Neural progenitor cell (in vitro differentiated cells): Measurements from ENCODE around the gene OAS2. TPM values are rescaled to one million over a fixed set of nuclear protein-coding genes. Genes with fewer than 3 reads are reported as not detected.

Experiments
- DNase-seq: peaks from one replicate; pipeline ENCODE4 v3.0.0-alpha.2; 2016; ENCODE audit warnings: low spot score
- H2AFZ ChIP-seq: fragments of 200-600 bp; sonication (generic); replicated peaks from 2 replicates; pipeline ENCODE4 v1.6.1; 2016; ENCODE audit warnings: antibody characterized with exemption
- H3F3A ChIP-seq: fragments of 200-600 bp; sonication (generic); 2 replicates; pipeline ENCODE4 v1.6.1; 2016; ENCODE audit warnings: antibody characterized with exemption, low read depth
- H3K27ac ChIP-seq: fragments of 200-600 bp; sonication (generic); 2 replicates; pipeline ENCODE4 v1.5.1; 2016; ENCODE audit warnings: mild to moderate bottlenecking
- H3K27me3 ChIP-seq: fragments of 200-600 bp; sonication (generic); 2 replicates; pipeline ENCODE4 v1.6.1; 2016; ENCODE audit warnings: mild to moderate bottlenecking, moderate library complexity
- H3K36me3 ChIP-seq: fragments of 200-600 bp; sonication (generic); 2 replicates; pipeline ENCODE4 v1.5.1; 2016
- H3K4me1 ChIP-seq: fragments of 200-600 bp; sonication (generic); 2 replicates; pipeline ENCODE4 v1.6.1; 2016; ENCODE audit warnings: mixed run types
- H3K4me2 ChIP-seq: fragments of 200-600 bp; sonication (generic); 2 replicates; pipeline ENCODE4 v1.6.1; 2016
- H3K4me3 ChIP-seq: fragments of 200-600 bp; sonication (generic); 2 replicates; pipeline ENCODE4 v1.5.1; 2016
- H3K79me2 ChIP-seq: fragments of 200-600 bp; sonication (generic); 2 replicates; pipeline ENCODE4 v1.6.1; 2016; ENCODE audit warnings: low read depth
- H3K9ac ChIP-seq: fragments of 200-600 bp; sonication (generic); 2 replicates; pipeline ENCODE4 v1.6.1; 2016
- H3K9me3 ChIP-seq: fragments of 200-600 bp; sonication (generic); 2 replicates; pipeline ENCODE4 v1.5.1; 2016; ENCODE audit warnings: low read depth
- H4K20me1 ChIP-seq: fragments of 200-600 bp; sonication (generic); 2 replicates; pipeline ENCODE4 v1.6.1; 2016; ENCODE audit warnings: low read depth
- H3K27ac Mint-ChIP-seq: 3 replicates; pipeline ENCODE4 v1.8.0; 2021; ENCODE audit warnings: mixed read lengths
- H3K27me3 Mint-ChIP-seq: 2 replicates; pipeline ENCODE4 v1.8.0; 2022; ENCODE audit warnings: low read depth, mild to moderate bottlenecking, inconsistent platforms, moderate library complexity, mixed read lengths; ENCODE audit not compliant: insufficient read depth
- H3K36me3 Mint-ChIP-seq: 3 replicates; pipeline ENCODE4 v1.8.0; 2021; ENCODE audit warnings: mixed read lengths
- H3K4me1 Mint-ChIP-seq: 3 replicates; pipeline ENCODE4 v1.8.0; 2021; ENCODE audit warnings: mixed read lengths
- H3K4me3 Mint-ChIP-seq: 3 replicates; pipeline ENCODE4 v1.8.0; 2021; ENCODE audit warnings: mild to moderate bottlenecking, moderate library complexity, mixed read lengths
- H3K9me3 Mint-ChIP-seq: 3 replicates; pipeline ENCODE4 v1.8.0; 2020; ENCODE audit warnings: mixed read lengths
- EZH2 ChIP-seq: fragments of 200-600 bp; sonication (generic); IDR thresholded peaks from 2 replicates; pipeline ENCODE4 v1.6.1; 2017; ENCODE audit warnings: antibody characterized with exemption, mild to moderate bottlenecking, moderate library complexity
- EZH2phosphoT487 ChIP-seq: fragments of 200-600 bp; sonication (generic); IDR thresholded peaks from 2 replicates; pipeline ENCODE4 v1.6.1; 2017; ENCODE audit warnings: antibody characterized with exemption
- total RNA-seq: library from RNA; depleted of rRNA; stranded (reverse); fragments of >200 nt; gene quantifications from 2 replicates; pipeline ENCODE4 v1.2.3, GENCODE V29; 2015; ENCODE audit warnings: low replicate concordance
- TF ChIP-seq, protein P1 (sequence below): fragments of 200-600 bp; sonication (generic); IDR thresholded peaks from 2 replicates; pipeline ENCODE4 v1.5.1; 2017; ENCODE audit warnings: antibody characterized with exemption, mild to moderate bottlenecking

Gene OAS2
- total RNA-seq, 1 donor from 2014 or later, result not detected

GRCh38 chr12:113058553-113058952 lies 80.2 kb downstream of the OAS2 start:
- Histone ChIP-seq H3K4me2 (no peak overlapping the region), H3K9me3 (no peaks in the 10 kb centered on the region), H3F3A (peaks cover 16% of the 10 kb centered on the region), H3K27ac (no peak overlapping the region), H3K79me2 (no peaks in the 10 kb centered on the region), H4K20me1 (peaks cover 26% of the 10 kb centered on the region), H2AFZ (no peak overlapping the region), H3K4me3 (no peak overlapping the region), H3K36me3 (no peaks in the 10 kb centered on the region), H3K27me3 (peaks cover 81% of the 10 kb centered on the region), H3K9ac (no peak overlapping the region), H3K4me1 (peaks cover 13% of the 10 kb centered on the region)
- no peak for TF ChIP-seq EZH2
- TF ChIP-seq, protein P1, sequence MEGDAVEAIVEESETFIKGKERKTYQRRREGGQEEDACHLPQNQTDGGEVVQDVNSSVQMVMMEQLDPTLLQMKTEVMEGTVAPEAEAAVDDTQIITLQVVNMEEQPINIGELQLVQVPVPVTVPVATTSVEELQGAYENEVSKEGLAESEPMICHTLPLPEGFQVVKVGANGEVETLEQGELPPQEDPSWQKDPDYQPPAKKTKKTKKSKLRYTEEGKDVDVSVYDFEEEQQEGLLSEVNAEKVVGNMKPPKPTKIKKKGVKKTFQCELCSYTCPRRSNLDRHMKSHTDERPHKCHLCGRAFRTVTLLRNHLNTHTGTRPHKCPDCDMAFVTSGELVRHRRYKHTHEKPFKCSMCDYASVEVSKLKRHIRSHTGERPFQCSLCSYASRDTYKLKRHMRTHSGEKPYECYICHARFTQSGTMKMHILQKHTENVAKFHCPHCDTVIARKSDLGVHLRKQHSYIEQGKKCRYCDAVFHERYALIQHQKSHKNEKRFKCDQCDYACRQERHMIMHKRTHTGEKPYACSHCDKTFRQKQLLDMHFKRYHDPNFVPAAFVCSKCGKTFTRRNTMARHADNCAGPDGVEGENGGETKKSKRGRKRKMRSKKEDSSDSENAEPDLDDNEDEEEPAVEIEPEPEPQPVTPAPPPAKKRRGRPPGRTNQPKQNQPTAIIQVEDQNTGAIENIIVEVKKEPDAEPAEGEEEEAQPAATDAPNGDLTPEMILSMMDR, result no peak
- TF ChIP-seq EZH2phosphoT487, result no peak
- DNase-seq, result no peak
- Mint-ChIP-seq H3K36me3 (no peaks in the 10 kb centered on the region), H3K9me3 (no peaks in the 10 kb centered on the region), H3K4me3 (peak overlapping the region; percentile 64), H3K27me3 (peaks cover 24% of the 10 kb centered on the region), H3K27ac (no peak overlapping the region), H3K4me1 (peaks cover 12% of the 10 kb centered on the region)

DNA sequence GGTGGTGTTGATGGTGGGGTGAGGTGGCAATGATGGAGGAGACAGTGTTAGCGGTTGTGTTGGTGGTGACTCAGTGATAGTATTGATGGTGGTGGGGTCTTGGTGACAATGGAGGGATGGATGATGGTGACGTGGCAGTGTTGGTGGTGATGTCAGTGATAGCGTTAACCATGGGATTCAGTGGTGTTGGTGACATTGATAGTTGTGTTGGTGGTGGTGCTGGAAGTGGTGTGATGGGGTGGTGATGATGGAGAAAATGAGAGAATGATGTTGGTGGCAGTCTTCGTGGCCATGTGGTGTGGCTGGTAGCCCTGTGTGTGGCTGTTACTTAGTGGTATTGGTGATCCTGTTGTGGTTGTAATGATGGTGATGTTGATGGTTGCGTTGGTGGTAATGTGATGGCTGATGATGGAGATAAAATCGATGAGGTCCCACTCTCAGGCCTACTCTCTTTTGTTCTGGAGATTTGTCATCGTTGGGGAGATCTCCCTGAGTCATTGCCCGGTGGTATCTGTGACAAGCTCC lies 80.8 kb downstream of the OAS2 start:
- H3K27me3 ChIP-seq, result peaks cover 81% of the 10 kb centered on the region
- H3K36me3 ChIP-seq, result no peaks in the 10 kb centered on the region
- no peaks in the 10 kb centered on the region for H3K9me3 ChIP-seq
- peaks cover 31% of the 10 kb centered on the region for H4K20me1 ChIP-seq
- no peaks in the 10 kb centered on the region for H3K9me3 Mint-ChIP-seq
- no peaks in the 10 kb centered on the region for H3K36me3 Mint-ChIP-seq
- H3K27ac ChIP-seq, result no peak overlapping the region
- TF ChIP-seq EZH2, result no peak
- TF ChIP-seq EZH2phosphoT487, result no peak
- TF ChIP-seq, protein P1, result no peak
- H2AFZ ChIP-seq, result no peak overlapping the region
- H3K4me2 ChIP-seq, result no peak overlapping the region
- H3F3A ChIP-seq, result peaks cover 16% of the 10 kb centered on the region
- H3K4me1 Mint-ChIP-seq, result peaks cover 12% of the 10 kb centered on the region
- no peak for DNase-seq
- H3K27me3 Mint-ChIP-seq, result peaks cover 24% of the 10 kb centered on the region
- no peak overlapping the region for H3K9ac ChIP-seq
- H3K4me3 ChIP-seq, result no peak overlapping the region
- H3K4me3 Mint-ChIP-seq, result no peak overlapping the region
- H3K79me2 ChIP-seq, result no peaks in the 10 kb centered on the region
- peaks cover 13% of the 10 kb centered on the region for H3K4me1 ChIP-seq
- no peak overlapping the region for H3K27ac Mint-ChIP-seq

DNA sequence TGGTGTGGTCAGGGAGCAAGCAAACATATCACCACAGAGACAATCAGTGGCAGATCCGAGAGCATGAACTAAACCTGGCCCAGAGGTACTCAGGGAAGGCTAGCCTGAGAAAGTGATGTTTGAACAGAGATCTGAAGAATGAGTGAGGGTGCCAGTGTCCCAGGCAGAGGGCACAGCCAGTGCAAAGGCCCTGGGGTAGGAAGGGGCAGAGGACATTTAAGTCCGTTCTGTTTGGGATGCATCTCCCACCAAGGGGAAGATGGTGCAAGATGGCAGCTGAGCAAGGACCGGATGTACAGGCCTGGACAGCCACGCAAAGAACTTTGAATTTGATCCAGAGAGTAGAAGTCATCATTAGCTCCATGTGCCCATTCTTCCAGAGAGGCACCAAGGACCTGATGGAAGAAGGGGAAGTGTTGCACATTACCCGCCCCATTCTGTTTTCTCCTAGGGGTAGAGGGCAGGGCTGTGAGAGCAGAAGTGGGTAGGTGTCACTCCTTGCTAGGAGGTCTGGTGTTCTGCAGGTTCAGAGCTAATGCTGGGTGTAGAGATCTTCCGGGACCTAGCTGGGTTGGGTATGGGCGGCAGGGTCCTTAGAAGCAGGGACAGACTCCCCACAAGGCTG lies 82.1 kb downstream of the OAS2 start:
- Mint-ChIP-seq H3K27me3 (peaks cover 15% of the 10 kb centered on the region), H3K27ac (no peak overlapping the region), H3K9me3 (no peaks in the 10 kb centered on the region), H3K36me3 (no peaks in the 10 kb centered on the region), H3K4me3 (no peak overlapping the region), H3K4me1 (peaks cover 18% of the 10 kb centered on the region)
- Histone ChIP-seq H3K9me3 (no peaks in the 10 kb centered on the region), H3F3A (peaks cover 16% of the 10 kb centered on the region), H3K27ac (no peak overlapping the region), H3K9ac (no peak overlapping the region), H3K27me3 (peaks cover 78% of the 10 kb centered on the region), H3K36me3 (no peaks in the 10 kb centered on the region), H3K4me1 (peaks cover 13% of the 10 kb centered on the region), H3K4me2 (no peak overlapping the region), H2AFZ (no peak overlapping the region), H3K79me2 (no peaks in the 10 kb centered on the region), H4K20me1 (peaks cover 45% of the 10 kb centered on the region), H3K4me3 (no peak overlapping the region)
- TF ChIP-seq EZH2 (no peak), EZH2phosphoT487 (no peak)
- TF ChIP-seq, protein P1, result no peak
- DNase-seq, result no peak
